Naive thymus-derived CD4-positive, alpha-beta T cell (primary cell): ENCODE measurements around the gene ZP4. TPM values are rescaled to one million over a fixed set of nuclear protein-coding genes. Genes with fewer than 3 reads are reported as not detected.

ENCODE experiments used
- ATAC-seq: fragments of 150-1000 bp; cut with Tn5 transposase; 2 replicates; pipeline ENCODE4 v1.10.0; 2021; ENCODE audit warnings: mild to moderate bottlenecking, moderate library complexity
- CTCF ChIA-PET: fragments of 350-600 bp; sonication (Branson Sonifier 250); formaldehyde crosslinking; loops from one replicate; lab custom pipeline; 2021; ENCODE audit warnings: antibody characterized with exemption; lab: Charles Lee
- POLR2A ChIA-PET: fragments of 350-600 bp; sonication (Branson Sonifier 250); formaldehyde crosslinking; loops from one replicate; lab custom pipeline; 2021; ENCODE audit warnings: antibody characterized with exemption, inconsistent platforms; lab: Charles Lee
- DNase-seq, 9 donors: peaks; one replicate each; pipeline versions ENCODE4 v3.0.0 to v3.0.0-alpha.2; 2020 to 2022; ENCODE audit warnings: mixed read lengths in 1 of 9
- H3K27ac ChIP-seq: one replicate; pipeline ENCODE4 v1.7.0; 2013; ENCODE audit warnings: mild to moderate bottlenecking, low read depth, low read length, moderate library complexity
- H3K27me3 ChIP-seq, 2 donors: one replicate each; pipeline ENCODE4 v1.7.0; 2013; ENCODE audit warnings: low read length in 2 of 2, mild to moderate bottlenecking in 2 of 2, moderate library complexity in 2 of 2; ENCODE audit not compliant: control insufficient read depth in 2 of 2, insufficient read depth in 2 of 2
- H3K36me3 ChIP-seq, 3 experiments: 1 replicate in 2 of 3; 2 replicates in 1 of 3; pipeline ENCODE4 v1.7.0; 2013; ENCODE audit warnings: low read length in 3 of 3, mild to moderate bottlenecking in 3 of 3, moderate library complexity in 1 of 3; ENCODE audit not compliant: insufficient read depth in 3 of 3, control insufficient read depth in 2 of 3
- H3K4me1 ChIP-seq, 2 donors: one replicate each; pipeline ENCODE4 v1.7.0; 2013; ENCODE audit warnings: low read length in 2 of 2, mild to moderate bottlenecking in 2 of 2, moderate library complexity in 1 of 2; ENCODE audit not compliant: control insufficient read depth in 2 of 2, insufficient read depth in 2 of 2
- H3K4me3 ChIP-seq: 2 replicates; pipeline ENCODE4 v1.7.0; 2013; ENCODE audit warnings: mild to moderate bottlenecking, low read length
- H3K9me3 ChIP-seq, 3 experiments: 1 replicate in 2 of 3; 2 replicates in 1 of 3; pipeline ENCODE4 v1.7.0; 2013; ENCODE audit warnings: low read length in 3 of 3; ENCODE audit not compliant: control insufficient read depth in 2 of 3
- H3K27ac Mint-ChIP-seq, 9 donors: one replicate each; pipeline ENCODE4 v1.8.0; 2020 to 2022; ENCODE audit warnings: mixed read lengths in 9 of 9, mild to moderate bottlenecking in 8 of 9, moderate library complexity in 5 of 9, inconsistent platforms in 2 of 9
- H3K27me3 Mint-ChIP-seq, 5 donors: one replicate each; pipeline ENCODE4 v1.8.0; 2021 to 2022; ENCODE audit warnings: mixed read lengths in 5 of 5, mild to moderate bottlenecking in 1 of 5
- H3K36me3 Mint-ChIP-seq, 5 donors: one replicate each; pipeline ENCODE4 v1.8.0; 2020 to 2022; ENCODE audit warnings: mixed read lengths in 5 of 5, mild to moderate bottlenecking in 3 of 5, inconsistent platforms in 1 of 5
- H3K4me1 Mint-ChIP-seq, 7 donors: one replicate each; pipeline ENCODE4 v1.8.0; 2020 to 2022; ENCODE audit warnings: mixed read lengths in 7 of 7, mild to moderate bottlenecking in 3 of 7, inconsistent platforms in 1 of 7
- H3K4me3 Mint-ChIP-seq, 10 donors: one replicate each; pipeline ENCODE4 v1.8.0; 2020 to 2022; ENCODE audit warnings: mild to moderate bottlenecking in 10 of 10, mixed read lengths in 10 of 10, moderate library complexity in 6 of 10, inconsistent platforms in 2 of 10
- H3K9me3 Mint-ChIP-seq, 11 donors: one replicate each; pipeline ENCODE4 v1.8.0; 2020 to 2022; ENCODE audit warnings: mixed read lengths in 11 of 11, mild to moderate bottlenecking in 4 of 11, inconsistent platforms in 1 of 11, moderate library complexity in 1 of 11
- intact Hi-C, 2 donors: fragments of 100-400 bp; cut with micrococcal nuclease; formaldehyde crosslinking; loops; one replicate each; pipeline ENCODE4 v1.15.1; 2023
- polyA plus RNA-seq, 2 donors: library from polyadenylated mRNA; unstranded; fragments of 300-500 nt; fragmentation: Illumina TruSeq; gene quantifications; one replicate each; pipeline ENCODE4 v1.2.3, GENCODE V29; 2021
- total RNA-seq, 6 experiments: library from RNA in 5 of 6; stranded (reverse) in 5 of 6; gene quantifications; 1 replicate in 5 of 6; 2 replicates in 1 of 6; pipeline ENCODE4 v1.2.3 and lab custom pipeline; 2021 to 2026

The ZP4 gene
- not detected for total RNA-seq
- not detected for polyA plus RNA-seq
- not detected for total RNA-seq (lab: John Stamatoyannopoulos, UW)

DNA sequence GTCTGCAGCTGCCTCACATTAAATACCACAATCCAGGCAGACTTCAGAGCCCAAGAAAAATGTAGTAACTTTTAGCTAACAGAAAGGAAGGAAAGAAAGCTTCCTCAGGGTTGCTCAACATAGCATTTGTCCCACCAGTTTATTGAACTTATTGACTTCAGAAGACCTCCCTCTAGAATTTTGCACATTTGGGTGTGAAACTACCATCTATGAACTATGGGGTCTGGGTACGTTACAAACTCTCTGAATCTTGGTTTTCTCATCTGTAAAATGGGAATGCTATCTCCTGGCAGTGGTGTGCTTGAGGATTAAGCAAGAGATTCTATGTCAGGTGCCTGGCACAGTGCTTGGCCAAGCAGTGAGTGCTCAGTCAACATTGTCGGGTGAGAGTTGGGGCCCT is at the start of gene ZP4:
Gene ZP4, minus strand, starts transcription at position 101 of the 400 bp plus-strand sequence. CDS start 287 bp downstream, outside the sequence.
- intact Hi-C loops, result no loop called here
- Histone ChIP-seq H3K36me3 (no peaks in the 10 kb centered on the region), H3K27me3 (no peaks in the 10 kb centered on the region), H3K9me3 (no peaks in the 10 kb centered on the region), H3K4me3 (no peak within 1 kb of the TSS), H3K27ac (no peak within 1 kb of the TSS), H3K4me1 (no peaks in the 10 kb centered on the region)
- Mint-ChIP-seq H3K36me3 (no peaks in the 10 kb centered on the region), H3K4me3 (no peak within 1 kb of the TSS), H3K4me1 (no peaks in the 10 kb centered on the region), H3K27me3 (no peaks in the 10 kb centered on the region), H3K27ac (no peak within 1 kb of the TSS), H3K9me3 (peaks cover 0 to 6% (median 2%) of the 10 kb centered on the region in 11 donors)
- ChIA-PET POLR2A (no interaction called here), CTCF (no interaction called here)
- no peak for ATAC-seq
- DNase-seq, result no peak

- no peak overlapping the region for H3K4me3 Mint-ChIP-seq
- H3K4me1 Mint-ChIP-seq, result no peaks in the 10 kb centered on the region
- intact Hi-C loops, result no loop called here
- DNase-seq (no peak), ATAC-seq (no peak)
- peaks cover 0 to 9% (median 2%) of the 10 kb centered on the region in 11 donors for H3K9me3 Mint-ChIP-seq
- Histone ChIP-seq H3K4me3 (no peak overlapping the region), H3K36me3 (no peaks in the 10 kb centered on the region), H3K9me3 (no peaks in the 10 kb centered on the region), H3K27me3 (no peaks in the 10 kb centered on the region), H3K27ac (no peak overlapping the region), H3K4me1 (no peaks in the 10 kb centered on the region)
- no peak overlapping the region for H3K27ac Mint-ChIP-seq
- H3K36me3 Mint-ChIP-seq, result no peaks in the 10 kb centered on the region
- ChIA-PET POLR2A (no interaction called here), CTCF (no interaction called here)
- H3K27me3 Mint-ChIP-seq, result no peaks in the 10 kb centered on the region
These were observed 47.8 kb upstream of the ZP4 start for GRCh38 chr1:237938553-237938952.

- DNase-seq, result no peak
- POLR2A ChIA-PET, result no interaction called here
- intact Hi-C loops, result no loop called here
- CTCF ChIA-PET, result no interaction called here
- H3K27ac ChIP-seq, result no peak overlapping the region
- peaks cover 0 to 9% (median 2%) of the 10 kb centered on the region in 11 donors for H3K9me3 Mint-ChIP-seq
- no peak overlapping the region for H3K4me3 Mint-ChIP-seq
- no peak for ATAC-seq
- H3K4me1 ChIP-seq, result no peaks in the 10 kb centered on the region
- H3K27ac Mint-ChIP-seq, result no peak overlapping the region
- H3K27me3 ChIP-seq, result no peaks in the 10 kb centered on the region
- H3K36me3 Mint-ChIP-seq, result no peaks in the 10 kb centered on the region
- no peaks in the 10 kb centered on the region for H3K4me1 Mint-ChIP-seq
- no peaks in the 10 kb centered on the region for H3K9me3 ChIP-seq
- no peak overlapping the region for H3K4me3 ChIP-seq
- H3K27me3 Mint-ChIP-seq, result no peaks in the 10 kb centered on the region
- H3K36me3 ChIP-seq, result no peaks in the 10 kb centered on the region
These were observed 47.3 kb upstream of the ZP4 start for GRCh38 chr1:237938068-237938467.

- H3K36me3 Mint-ChIP-seq, result no peaks in the 10 kb centered on the region
- no peak overlapping the region for H3K27ac Mint-ChIP-seq
- H3K36me3 ChIP-seq, result no peaks in the 10 kb centered on the region
- intact Hi-C loops, result no loop called here
- POLR2A ChIA-PET, result no interaction called here
- CTCF ChIA-PET, result no interaction called here
- no peak for DNase-seq
- peaks cover 0 to 7% (median 0%) of the 10 kb centered on the region in 5 donors for H3K27me3 Mint-ChIP-seq
- no peaks in the 10 kb centered on the region for H3K4me1 ChIP-seq
- H3K9me3 ChIP-seq, result no peaks in the 10 kb centered on the region
- no peak overlapping the region for H3K4me3 Mint-ChIP-seq
- no peak overlapping the region for H3K27ac ChIP-seq
- no peaks in the 10 kb centered on the region for H3K27me3 ChIP-seq
- no peaks in the 10 kb centered on the region for H3K4me1 Mint-ChIP-seq
- no peak for ATAC-seq
- H3K4me3 ChIP-seq, result no peak overlapping the region
- peaks cover 0 to 7% (median 2%) of the 10 kb centered on the region in 11 donors for H3K9me3 Mint-ChIP-seq
These were observed 42.1 kb upstream of the ZP4 start for GRCh38 chr1:237932816-237933215.

- Mint-ChIP-seq H3K27ac (no peak overlapping the region), H3K4me3 (no peak overlapping the region), H3K4me1 (no peaks in the 10 kb centered on the region), H3K27me3 (peaks cover 0 to 10% (median 0%) of the 10 kb centered on the region in 5 donors), H3K36me3 (no peaks in the 10 kb centered on the region), H3K9me3 (peaks cover 0 to 8% (median 0%) of the 10 kb centered on the region in 11 donors)
- H3K27ac ChIP-seq, result no peak overlapping the region
- no peaks in the 10 kb centered on the region for H3K27me3 ChIP-seq
- H3K9me3 ChIP-seq, result no peaks in the 10 kb centered on the region
- no peaks in the 10 kb centered on the region for H3K36me3 ChIP-seq
- no peaks in the 10 kb centered on the region for H3K4me1 ChIP-seq
- ChIA-PET CTCF (no interaction called here), POLR2A (no interaction called here)
- no peak for ATAC-seq
- no peak for DNase-seq
- intact Hi-C loops, result no loop called here
- no peak overlapping the region for H3K4me3 ChIP-seq
These were observed 40.9 kb upstream of the ZP4 start for GRCh38 chr1:237931581-237931980.

DNA sequence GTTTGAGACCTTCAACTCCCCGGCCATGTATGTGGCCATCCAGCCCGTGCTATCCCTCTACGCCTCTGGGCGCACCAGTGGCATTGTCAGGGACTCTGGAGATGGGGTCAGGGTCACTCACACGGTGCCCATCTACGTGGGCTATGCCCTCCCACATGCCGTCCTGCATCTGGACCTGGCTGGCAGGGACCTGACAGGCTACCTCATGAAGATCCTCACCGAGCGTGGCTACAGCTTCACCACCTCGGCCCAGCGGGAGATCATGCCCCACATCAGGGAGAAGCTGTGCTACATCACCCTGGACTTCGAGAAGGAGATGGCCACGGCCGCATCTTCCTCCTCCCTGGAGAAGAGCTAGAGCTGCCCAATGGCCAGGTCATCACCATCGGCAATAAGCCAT is 36.5 kb upstream of the ZP4 start:
- no peaks in the 10 kb centered on the region for H3K4me1 Mint-ChIP-seq
- H3K27me3 Mint-ChIP-seq, result peaks cover 0 to 14% (median 0%) of the 10 kb centered on the region in 5 donors
- no peak overlapping the region for H3K4me3 Mint-ChIP-seq

DNA sequence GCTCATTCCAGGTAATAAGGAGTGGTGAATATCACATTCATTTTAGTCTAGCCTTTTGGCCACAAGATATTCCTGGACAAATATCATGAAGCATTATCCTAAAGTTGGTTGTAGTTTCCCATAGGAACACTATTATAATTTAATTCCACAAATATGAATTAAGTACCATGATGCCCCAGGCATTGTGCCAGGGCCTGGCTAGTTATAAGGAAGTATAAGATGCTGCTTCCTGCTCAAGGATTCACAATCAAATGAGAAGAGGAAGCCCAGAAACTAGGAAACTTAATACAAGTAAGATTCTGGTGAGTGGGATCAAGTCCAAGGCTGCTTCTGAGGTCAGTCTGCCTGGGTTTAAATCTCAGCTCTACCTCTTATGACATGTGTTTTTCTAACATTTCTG is 30.6 kb upstream of the ZP4 start:
- Mint-ChIP-seq H3K4me3 (no peak overlapping the region), H3K4me1 (no peaks in the 10 kb centered on the region), H3K36me3 (no peaks in the 10 kb centered on the region), H3K27me3 (peaks cover 0 to under 1% (median 0%) of the 10 kb centered on the region in 5 donors), H3K9me3 (peaks cover 0 to 11% (median 4%) of the 10 kb centered on the region in 11 donors), H3K27ac (no peak overlapping the region)
- no peak overlapping the region for H3K4me3 ChIP-seq
- no peak for ATAC-seq
- no peak for DNase-seq
- ChIA-PET CTCF (no interaction called here), POLR2A (no interaction called here)
- H3K36me3 ChIP-seq, result no peaks in the 10 kb centered on the region
- H3K27ac ChIP-seq, result no peak overlapping the region
- H3K9me3 ChIP-seq, result no peaks in the 10 kb centered on the region
- intact Hi-C loops, result no loop called here
- no peaks in the 10 kb centered on the region for H3K4me1 ChIP-seq
- H3K27me3 ChIP-seq, result no peaks in the 10 kb centered on the region

More for the DNA sequence above, 36.5 kb upstream of the ZP4 start:
- no peak overlapping the region for H3K4me3 ChIP-seq
- POLR2A ChIA-PET, result no interaction called here
- H3K4me1 ChIP-seq, result no peaks in the 10 kb centered on the region
- H3K27me3 ChIP-seq, result no peaks in the 10 kb centered on the region
- Mint-ChIP-seq H3K27ac (no peak overlapping the region), H3K9me3 (peaks cover 0 to 8% (median 0%) of the 10 kb centered on the region in 11 donors), H3K36me3 (no peaks in the 10 kb centered on the region)
- H3K27ac ChIP-seq, result no peak overlapping the region
- H3K9me3 ChIP-seq, result no peaks in the 10 kb centered on the region
- no peaks in the 10 kb centered on the region for H3K36me3 ChIP-seq
- intact Hi-C loops, result no loop called here
- ATAC-seq, result no peak
- CTCF ChIA-PET, result no interaction called here
- no peak for DNase-seq
